Kidney capillary endothelial cell (primary cell): ENCODE results near the gene FDXR.
"Not testable (repeated sequence)": the region's sequence is repeated elsewhere in the genome, so short reads cannot be mapped to it uniquely, and the experiment has no call there.

Experiments
- DNase-seq: peaks from one replicate; pipeline ENCODE4 v3.0.0-alpha.2; 2018; ENCODE audit warnings: low spot score

The FDXR gene, protein sequence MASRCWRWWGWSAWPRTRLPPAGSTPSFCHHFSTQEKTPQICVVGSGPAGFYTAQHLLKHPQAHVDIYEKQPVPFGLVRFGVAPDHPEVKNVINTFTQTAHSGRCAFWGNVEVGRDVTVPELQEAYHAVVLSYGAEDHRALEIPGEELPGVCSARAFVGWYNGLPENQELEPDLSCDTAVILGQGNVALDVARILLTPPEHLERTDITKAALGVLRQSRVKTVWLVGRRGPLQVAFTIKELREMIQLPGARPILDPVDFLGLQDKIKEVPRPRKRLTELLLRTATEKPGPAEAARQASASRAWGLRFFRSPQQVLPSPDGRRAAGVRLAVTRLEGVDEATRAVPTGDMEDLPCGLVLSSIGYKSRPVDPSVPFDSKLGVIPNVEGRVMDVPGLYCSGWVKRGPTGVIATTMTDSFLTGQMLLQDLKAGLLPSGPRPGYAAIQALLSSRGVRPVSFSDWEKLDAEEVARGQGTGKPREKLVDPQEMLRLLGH

DNA sequence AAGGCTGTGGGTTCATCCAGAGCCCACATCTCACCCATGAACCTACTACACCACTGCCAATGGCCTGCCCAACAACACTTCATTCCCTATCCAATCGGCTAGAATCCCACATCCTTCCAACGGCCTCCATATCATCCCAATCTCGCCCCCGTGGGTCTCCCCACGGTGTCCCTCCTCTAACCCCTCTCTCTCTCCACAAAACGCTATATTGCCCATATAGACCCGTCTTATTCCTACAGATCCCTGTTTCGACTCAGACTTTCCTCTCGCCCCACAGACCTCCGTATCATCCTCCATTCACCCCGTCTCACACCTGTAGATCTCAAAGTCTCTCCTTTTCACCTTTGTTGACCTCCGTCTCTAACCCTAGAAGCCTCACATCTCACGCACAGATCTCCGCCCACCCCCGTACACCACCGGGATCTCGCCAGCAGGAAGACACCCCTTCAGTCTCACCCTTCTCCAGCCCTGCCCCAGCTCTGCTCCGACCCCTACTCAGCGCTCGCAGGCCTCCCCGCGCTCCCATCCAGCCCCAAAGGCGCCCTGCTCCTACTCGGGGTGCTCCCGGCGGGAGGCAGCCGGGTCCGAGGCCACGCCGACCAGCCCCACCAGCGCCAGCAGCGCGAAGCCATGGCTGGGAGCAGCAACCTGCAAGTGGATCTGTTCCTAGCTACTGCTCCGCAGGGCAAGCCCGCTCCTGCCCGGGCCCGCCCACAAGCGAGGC lies at the start of gene FDXR:
FDXR (minus strand) TSS at position 682 of the 724 bp plus-strand sequence; CDS start at position 632, 50 bp downstream.
- DNase-seq: no peak

DNA sequence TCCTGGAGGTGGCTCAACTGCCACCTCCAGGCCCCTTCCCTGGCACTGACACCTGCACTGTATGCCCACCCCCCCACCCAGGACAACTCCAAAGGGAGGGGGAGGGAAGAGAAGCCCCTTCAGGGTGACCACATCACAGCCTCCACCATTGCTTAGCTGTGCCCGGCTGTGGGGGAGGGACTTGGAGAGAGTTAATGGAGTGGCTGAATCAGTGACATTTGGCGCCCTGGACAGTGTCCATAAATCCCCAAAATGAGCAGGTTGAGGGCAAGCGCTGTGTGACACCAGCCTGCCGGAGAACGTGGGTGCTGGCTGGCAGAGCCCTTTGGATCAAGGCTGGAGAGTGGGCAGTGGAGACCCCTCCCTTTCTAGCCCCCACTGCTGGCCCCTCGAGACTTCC lies 49.4 kb upstream of the FDXR start:
- no peak for DNase-seq

DNA sequence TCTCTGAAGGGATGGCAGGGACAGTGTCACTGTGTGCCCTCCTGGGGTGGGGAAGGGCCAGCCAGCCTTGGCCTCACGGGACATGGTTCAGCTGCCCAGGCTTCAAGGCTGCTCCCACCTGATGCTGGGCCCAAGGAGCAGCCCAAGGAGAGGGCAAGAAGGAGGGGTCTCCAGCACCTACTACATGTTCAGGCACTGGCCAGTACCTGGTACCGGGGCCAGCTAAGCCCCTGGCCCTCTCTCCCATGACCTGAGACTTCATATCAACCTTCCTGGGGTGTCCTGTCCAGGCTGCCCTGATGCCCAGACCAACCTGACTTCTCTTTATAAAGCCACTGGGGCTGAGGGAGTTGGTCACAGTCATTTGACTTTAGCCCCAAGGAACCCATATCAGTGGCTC lies 49.0 kb upstream of the FDXR start:
- no peak for DNase-seq

DNA sequence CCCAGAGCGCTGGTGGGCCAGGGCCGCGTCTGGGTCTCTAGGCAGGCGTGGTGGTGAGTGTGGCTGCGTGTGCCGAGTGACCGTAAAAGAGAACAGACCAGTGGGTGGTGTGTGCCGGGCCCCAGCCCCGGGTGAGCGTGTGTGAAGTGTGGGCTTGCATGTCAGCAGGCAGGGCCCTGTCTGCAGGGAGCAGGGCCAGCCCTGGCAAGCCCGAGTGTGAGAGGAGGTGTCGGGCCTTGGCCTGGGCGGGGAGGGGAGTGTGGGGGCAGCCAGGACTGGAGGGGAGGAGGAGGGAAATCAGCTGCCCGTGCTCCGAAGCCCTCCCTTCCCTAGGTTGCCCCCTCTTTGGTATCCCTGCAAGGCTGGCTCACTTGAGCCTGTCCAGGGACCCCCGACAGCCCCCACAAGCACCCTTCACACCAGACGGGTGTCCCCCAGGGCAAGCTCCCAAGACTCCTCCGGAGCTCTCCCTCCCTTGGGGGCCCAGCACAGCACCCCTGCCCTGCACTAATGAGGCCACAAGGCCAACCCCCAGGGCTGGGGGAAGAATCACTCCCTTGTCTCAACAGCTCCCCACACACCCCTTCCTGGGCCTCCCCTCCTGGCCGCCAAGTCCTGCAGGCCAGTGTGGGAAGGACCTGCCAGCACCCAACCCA lies 48.4 kb upstream of the FDXR start:
- DNase-seq: no peak

DNA sequence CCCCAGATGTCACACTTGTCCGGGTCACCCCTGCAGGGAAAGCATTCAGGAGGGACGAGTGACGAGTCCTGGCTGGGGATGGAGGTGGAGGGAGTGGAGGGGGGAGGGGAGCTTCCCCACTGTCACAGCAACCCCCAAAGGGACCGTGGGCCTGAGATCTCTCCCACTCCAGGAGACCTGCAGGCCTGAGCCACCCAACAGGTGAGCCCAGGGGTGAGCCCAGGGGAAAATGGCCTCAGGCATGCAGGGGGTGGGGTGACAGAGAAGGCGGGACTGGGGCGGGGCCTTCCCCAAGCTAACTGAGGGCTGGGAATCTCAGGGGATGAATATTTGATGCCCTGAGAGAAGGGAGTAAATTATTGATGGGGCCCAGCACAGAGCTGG lies 47.8 kb upstream of the FDXR start:
- DNase-seq: no peak

DNA sequence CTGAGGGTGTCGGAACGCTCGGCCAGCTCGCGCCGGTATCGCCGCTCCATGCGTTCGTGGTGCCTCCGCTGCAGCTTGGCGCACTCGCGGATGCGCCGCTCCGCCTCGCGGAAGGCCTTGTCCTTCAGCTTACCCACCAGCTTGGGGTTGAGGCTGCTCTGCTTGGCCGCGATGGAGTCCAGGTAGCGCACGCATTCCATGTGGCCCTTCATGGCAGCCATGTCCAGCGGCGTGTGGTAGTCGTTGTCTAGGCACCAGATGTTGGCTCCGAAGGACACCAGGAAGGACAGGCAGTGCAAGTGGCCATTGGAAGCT lies 47.5 kb upstream of the FDXR start:
- DNase-seq: no peak

DNA sequence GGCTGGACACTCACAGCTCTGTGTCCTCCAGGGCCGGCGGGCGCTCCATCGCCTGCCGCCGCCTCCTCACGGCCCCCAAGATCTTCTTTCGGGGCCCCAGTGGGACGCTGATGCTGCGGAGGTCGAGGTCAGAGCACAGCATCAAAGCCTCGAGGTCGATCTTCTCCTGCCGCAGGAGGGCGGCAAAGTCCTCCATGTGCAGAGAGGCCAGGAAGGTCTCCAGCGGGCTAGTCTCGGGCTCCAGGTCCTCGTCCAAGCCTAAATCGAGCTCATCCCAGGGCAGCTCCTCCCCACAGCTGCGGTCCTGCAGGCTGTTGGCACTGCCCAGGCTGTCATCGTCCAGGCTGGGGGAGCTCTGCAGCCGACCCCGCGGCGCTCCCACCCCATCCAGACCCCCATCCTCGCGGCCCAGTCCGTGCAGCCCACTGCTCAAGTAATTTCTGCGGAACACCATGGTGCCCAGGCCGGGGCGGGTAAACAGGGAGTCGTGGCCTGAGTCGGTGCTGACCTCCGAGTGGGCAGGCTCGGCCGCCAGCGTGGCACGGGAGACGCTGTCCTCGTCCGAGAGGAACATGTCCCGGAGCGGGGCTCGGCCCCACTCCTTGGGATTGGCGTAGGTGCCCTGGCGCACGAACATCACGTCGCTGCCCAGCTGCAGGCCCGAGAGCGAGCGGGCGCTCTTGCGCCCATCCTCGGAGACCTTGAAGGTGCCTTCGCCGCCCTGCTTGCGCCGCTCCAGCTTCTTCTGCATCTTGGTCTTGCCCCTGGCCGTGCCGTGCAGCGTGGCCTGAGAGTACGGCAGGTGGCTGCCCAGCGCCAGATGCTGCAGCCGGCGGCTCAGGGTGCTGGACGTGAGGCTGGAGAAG lies 46.9 kb upstream of the FDXR start:
- DNase-seq: no peak

DNA sequence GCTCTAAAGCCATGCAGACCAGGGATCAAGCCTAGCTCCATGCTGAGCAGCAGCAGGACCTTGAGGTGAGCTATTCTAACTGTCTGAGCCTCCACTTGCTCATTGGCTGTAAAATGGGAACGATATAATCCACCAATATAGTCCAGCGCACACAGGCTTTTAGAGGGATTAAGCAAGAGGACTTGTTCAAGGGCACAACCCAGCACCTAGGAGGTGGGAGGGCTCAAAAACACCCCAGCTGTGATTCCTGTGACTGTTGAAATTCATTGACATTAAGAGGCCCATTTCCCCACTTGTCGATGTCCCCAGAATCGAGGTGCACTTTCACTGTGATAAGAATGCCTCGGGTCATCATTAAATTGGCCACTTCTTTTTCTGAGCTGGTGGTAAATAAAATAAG lies 46.1 kb upstream of the FDXR start:
- no peak for DNase-seq

DNA sequence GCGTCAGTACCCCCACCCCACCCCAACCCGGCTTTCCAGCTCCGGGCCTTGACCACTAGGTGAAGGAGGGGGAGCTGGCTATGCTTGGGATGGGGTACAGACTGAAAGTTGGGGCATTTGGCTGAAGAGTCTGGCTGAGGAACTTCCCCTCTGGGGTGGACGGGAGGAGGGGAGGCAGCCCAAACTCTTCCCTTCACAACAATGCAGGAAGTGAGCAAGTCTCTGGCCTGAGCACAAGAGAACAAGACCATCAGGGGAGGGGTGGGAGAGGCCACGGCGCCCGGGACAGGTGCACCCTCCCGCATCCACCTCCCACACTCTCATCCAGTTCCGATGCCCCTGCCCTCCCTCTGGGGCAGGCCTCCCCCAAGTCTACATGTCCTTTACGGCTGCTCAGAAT lies 44.6 kb upstream of the FDXR start:
- no peak for DNase-seq

DNA sequence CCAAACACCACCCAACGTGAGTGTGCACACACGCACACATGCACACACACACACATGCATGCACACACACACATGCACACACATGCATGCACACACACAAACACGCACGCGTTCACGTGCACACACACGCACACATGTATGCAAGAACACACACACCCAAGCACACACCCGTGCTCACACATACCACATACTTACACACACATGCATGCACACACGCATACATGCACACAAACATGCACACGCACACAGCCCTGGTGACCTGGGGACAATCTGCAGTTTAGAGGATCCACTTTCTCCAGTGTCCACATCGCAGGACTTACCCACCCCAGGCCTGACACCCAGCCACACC lies 44.0 kb upstream of the FDXR start:
- DNase-seq: no peak

DNA sequence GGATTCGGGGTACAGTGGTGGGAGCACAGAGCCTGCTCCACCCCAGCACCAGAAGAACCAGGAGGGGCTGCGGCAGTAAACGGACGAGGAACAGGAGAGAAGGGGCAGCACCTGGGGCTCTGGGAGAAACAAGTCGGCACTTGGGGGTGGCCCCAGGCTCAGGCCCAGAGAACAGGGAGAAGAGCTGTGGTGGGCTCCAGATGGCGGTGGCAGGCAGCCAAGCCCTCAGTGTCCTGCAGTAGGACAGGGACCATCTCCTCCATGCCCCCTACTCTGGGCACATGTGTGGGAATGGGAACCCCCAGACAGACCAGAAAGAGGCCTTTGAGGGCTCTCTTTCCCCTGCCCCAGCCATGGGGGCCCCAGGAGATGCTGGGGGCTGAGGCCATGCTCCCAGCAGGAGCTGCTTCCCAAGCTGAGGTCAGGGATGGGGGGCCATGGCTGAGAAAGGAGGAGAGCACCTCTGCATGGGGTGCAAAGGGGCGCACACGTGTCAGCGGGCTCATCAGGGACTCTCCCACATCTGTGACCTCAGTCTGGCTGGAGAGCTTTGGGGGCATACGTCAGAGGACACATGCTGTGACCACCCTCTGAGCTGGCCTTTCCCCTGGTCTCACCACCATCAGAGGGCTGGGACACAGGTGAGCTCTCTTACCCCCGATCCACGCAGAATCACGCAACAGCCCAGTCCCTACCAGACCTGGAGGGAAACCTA lies 43.5 kb upstream of the FDXR start:
- no peak for DNase-seq

DNA sequence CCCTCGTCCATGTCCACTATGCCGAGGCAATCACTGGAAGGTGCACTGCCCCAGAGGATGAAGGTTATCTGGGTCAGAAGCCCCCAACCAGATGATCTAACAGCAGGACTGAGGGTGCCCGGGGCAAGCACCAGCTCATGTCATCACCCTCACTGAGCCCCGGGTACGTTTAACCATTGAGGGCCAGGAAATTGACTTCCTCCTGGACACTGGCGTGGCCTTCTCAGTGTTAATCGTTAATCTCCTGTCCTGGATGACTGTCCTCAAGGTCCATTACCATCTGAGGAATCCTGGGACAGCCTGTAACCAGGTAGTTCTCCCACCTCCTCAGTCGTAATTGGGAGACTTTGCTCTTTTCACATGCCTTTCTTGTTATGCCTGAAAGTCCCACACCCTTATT lies 38.6 kb upstream of the FDXR start:
- not testable (repeated sequence) for DNase-seq

DNA sequence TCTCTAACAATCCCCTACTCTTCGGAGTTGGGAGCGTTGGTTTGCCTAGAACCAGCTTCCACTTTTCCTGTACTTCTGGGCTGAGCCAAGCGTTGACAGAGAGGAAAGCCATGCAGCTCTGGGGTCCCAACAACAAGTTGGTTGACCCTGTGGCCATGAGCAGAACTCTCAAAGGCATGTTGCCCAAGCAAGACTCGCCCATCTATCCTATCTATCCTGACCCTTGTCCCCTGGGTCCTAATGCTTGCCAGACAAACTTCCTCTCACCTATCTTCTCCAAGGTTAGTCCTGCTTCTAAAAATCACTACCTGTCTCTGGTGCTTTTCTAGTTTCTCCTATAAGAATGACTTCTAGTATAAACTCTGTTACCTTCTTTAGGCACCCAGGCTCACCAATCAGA lies 36.3 kb upstream of the FDXR start:
- DNase-seq: not testable (repeated sequence)

DNA sequence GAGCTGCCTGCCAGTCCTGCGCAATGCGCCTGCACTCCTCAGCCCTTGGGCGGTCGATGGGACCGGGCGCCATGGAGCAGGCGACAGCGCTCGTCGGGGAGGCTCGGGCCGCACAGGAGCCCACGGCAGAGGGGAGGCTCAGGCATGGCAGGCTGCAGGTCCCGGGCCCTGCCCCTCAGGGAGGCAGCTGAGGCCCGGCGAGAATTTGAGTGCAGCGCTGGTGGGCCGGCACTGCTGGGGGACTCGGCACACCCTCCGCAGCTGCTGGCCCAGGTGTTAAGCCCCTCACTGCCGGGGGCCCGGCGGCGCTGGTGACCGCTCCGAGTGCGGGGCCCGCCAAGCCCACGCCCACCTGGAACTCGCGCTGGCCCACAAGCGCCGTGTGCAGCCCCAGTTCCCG lies 34.2 kb upstream of the FDXR start:
- DNase-seq: no peak

DNA sequence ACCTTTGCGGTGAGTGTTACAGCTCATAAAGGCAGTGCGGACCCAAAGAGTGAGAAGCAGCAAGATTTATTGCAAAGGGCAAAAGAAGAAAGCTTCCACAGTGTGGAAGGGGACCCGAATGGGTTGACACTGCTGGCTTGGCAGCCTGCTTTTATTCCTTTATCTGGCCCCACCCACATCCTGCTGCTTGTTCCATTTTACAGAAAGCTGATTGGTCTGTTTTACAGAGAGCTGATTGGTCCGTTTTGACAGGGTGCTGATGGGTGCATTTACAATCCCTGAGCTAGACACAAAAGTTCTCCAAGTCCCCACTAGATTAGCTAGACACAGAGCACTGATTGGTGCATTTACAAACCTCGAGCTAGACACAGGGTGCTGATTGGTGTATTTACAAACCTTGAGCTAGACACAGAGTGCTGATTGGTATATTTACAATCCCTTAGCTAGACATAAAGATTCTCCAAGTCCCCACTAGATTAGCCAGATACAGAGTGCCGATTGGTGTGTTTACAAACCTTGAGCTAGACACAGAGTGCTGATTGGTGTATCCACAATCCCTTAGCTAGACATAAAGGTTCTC lies 33.5 kb upstream of the FDXR start:
- DNase-seq: not testable (repeated sequence)

DNA sequence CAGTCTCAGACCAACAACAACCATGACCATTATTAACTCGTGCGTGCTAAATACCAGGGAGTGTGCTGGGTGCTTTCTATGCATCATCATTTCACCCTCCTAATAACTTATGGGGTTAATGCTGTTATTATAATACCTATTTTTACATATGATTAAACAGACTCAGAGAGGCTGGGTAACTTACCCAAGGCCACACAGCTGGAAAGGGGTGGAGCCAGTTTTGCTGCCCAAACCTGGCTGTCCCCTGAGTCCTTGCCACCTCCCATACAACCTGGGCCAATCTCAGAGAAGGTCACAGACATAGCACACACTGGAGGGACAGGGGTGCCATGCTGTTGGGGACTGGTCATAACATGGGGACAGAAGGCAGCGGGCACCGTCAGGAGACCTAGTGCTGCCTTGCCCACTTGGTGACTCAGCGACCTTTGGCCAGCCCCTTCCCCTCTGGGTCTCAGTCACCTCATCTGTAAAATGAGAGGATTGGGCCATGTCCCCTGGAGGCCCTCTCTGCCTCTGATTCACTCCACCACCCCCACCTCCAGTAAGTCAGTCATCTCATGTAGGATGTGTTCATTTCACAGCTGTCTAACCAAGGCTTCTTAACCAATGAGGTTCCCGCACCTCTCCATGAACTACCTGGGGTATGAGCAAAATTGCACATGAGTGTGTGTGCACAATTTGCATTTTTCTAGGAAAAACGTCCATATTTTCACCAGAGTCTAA lies 32.1 kb upstream of the FDXR start:
- no peak for DNase-seq

DNA sequence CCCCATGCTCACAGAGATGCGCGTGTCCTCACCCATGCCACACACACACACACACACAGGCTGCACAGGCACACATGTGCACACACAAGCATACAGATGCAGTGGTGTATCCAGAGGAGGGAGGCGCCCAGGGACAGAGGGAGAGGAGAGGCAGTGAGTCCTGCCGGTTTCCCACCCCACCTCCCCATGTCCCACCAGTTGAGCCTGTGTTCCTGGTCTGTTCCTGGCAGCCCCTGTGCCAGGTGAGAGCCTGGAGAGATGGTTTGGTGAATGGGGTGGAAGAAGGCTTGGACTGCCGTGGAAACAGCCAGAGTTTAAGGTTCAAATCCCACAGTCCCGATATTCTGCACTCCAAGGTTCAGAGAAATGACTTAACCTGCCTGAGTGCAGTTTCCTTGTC lies 30.9 kb upstream of the FDXR start:
- no peak for DNase-seq

DNA sequence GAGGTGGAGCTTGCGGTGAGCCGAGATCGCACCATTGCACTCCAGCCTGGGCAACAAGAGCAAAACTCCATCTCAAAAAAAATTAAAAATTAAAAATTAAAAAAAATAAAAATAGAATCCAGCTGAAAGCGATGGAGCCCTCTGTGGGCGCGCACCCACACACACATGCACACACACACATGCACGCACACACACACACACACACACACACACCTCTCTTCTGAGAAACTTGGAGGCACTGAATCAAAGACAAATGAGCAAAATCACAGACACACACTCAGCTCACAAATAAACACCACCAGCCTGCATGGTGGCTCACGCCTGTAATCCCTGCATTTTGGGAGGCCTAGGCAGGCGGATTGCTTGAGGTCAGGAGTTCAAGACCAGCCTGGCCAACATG lies 30.2 kb upstream of the FDXR start:
- DNase-seq: no peak

DNA sequence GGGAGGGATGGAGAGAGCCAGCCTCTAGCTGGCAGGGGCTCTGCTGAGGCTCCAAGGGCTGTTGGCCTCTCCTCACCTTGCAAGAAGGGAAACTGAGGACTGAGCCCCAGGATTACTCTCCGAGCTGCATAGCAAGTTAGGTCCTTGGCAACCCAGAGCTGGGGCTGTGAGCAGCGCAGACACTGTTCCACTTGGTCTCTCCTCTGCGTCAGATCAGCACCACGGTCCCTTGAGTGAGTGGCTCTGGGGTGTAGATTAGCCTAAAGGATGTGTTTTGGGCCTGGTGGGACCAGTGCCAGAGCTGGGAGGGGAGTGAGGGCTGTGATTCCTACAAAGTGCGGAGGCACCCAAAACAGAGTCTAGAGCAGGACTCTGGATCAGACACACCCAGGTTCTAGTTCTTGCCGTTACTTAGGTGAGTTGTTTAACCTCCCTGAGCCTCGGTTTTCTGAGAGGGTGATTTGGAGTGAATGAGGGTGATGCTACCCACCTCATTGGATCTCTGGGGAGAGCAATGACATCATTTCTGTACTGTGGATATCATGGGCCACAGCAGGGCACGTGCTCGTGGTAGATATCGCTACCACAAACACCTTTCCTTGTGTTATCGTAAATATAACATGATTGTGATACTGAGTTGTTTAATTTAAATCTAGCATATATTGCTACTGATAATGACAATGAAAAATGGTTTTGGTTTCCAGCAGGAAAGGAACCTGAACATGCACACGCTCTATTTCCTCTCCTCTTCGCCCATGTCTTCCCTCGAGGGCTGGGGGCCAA lies 28.8 kb upstream of the FDXR start:
- no peak for DNase-seq

DNA sequence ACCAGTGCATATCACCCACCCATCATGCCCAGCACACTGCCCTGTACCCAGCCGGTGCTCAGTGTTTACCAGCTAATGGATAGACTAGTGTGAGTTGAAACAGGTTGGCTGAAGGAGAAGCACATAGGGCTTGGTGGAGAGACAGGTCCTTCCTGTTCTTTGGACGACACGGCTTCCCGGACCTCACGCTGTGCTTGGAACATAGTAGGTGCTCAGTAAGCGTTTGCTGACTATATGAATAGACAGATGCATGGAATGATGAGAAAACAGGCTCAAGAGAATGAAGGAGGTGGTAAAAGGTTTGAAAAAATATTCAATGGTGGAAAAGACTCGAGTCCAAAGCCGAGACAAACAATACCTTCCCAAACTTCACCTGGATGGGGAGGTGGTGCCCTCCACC lies 27.4 kb upstream of the FDXR start:
- no peak for DNase-seq
